Fibroblast of lung (primary cell): ENCODE measurements around the gene ZC3H7B. TPM values are rescaled to one million over a fixed set of nuclear protein-coding genes. Genes with fewer than 3 reads are reported as not detected.
A peak's percentile ranks its signal among the peaks of the same experiment; 100 is the strongest.

Experiments used
- DNase-seq, 2 donors: peaks; one replicate each; pipeline versions ENCODE4 v3.0.0 to v3.0.0-alpha.2; 2010; ENCODE audit warnings: low read depth in 2 of 2
- H2AFZ ChIP-seq: 2 replicates; pipeline ENCODE4 v1.5.1; 2012; ENCODE audit warnings: low read length, control low read depth, inconsistent platforms
- H3K27ac ChIP-seq: 2 replicates; pipeline ENCODE4 v1.5.1; 2011; ENCODE audit warnings: low read length, control low read depth; ENCODE audit not compliant: insufficient read depth
- H3K27me3 ChIP-seq: 2 replicates; pipeline ENCODE4 v1.5.1; 2011; ENCODE audit warnings: mild to moderate bottlenecking, low read length; ENCODE audit not compliant: control insufficient read depth, insufficient read depth
- H3K36me3 ChIP-seq: 2 replicates; pipeline ENCODE4 v1.5.1; 2011; ENCODE audit warnings: low read length; ENCODE audit not compliant: control insufficient read depth, insufficient read depth
- H3K4me1 ChIP-seq: 2 replicates; pipeline ENCODE4 v1.5.1; 2011; ENCODE audit warnings: low read length; ENCODE audit not compliant: control insufficient read depth, insufficient read depth; ENCODE audit errors: extremely low read depth
- H3K4me2 ChIP-seq: 2 replicates; pipeline ENCODE4 v1.5.1; 2011; ENCODE audit warnings: low read length, control low read depth; ENCODE audit not compliant: insufficient read depth; ENCODE audit errors: extremely low read depth
- H3K4me3 ChIP-seq, 4 experiments: fragments of 200-600 bp in 1 of 4; sonication (generic) in 1 of 4; replicated peaks in 1 of 4; 2 replicates each; pipeline ENCODE4 v1.5.1; 2011 to 2016; ENCODE audit warnings: low read length in 4 of 4, low read depth in 3 of 4, mild to moderate bottlenecking in 3 of 4, control low read depth in 2 of 4, inconsistent platforms in 1 of 4, mixed read lengths in 1 of 4; ENCODE audit not compliant: insufficient read depth in 1 of 4; ENCODE audit errors: control extremely low read depth in 1 of 4
- H3K79me2 ChIP-seq: 2 replicates; pipeline ENCODE4 v1.5.1; 2012; ENCODE audit warnings: mild to moderate bottlenecking, low read length, inconsistent platforms; ENCODE audit not compliant: control insufficient read depth, insufficient read depth
- H3K9ac ChIP-seq: 2 replicates; pipeline ENCODE4 v1.5.1; 2011; ENCODE audit warnings: mild to moderate bottlenecking, low read length, control low read depth; ENCODE audit not compliant: insufficient read depth
- H3K9me3 ChIP-seq: 2 replicates; pipeline ENCODE4 v1.5.1; 2012; ENCODE audit warnings: low read depth, low read length; ENCODE audit not compliant: control insufficient read depth, insufficient read depth
- H4K20me1 ChIP-seq: 2 replicates; pipeline ENCODE4 v1.5.1; 2011; ENCODE audit warnings: low read length; ENCODE audit not compliant: control insufficient read depth, insufficient read depth; ENCODE audit errors: extremely low read depth
- CTCF ChIP-seq, 2 donors: IDR thresholded peaks in 1 of 2; conservative IDR thresholded peaks in 1 of 2; 1 replicate in 1 of 2; 2 replicates in 1 of 2; pipeline ENCODE4 v1.5.1; 2011 to 2012; ENCODE audit warnings: low read length in 2 of 2, control low read depth in 1 of 2, inconsistent platforms in 1 of 2, low read depth in 1 of 2, mild to moderate bottlenecking in 1 of 2
- EZH2 ChIP-seq: IDR thresholded peaks from 2 replicates; pipeline ENCODE4 v1.5.1; 2012; ENCODE audit warnings: low read length, control low read depth, mild to moderate bottlenecking; ENCODE audit errors: missing control alignments
- polyA plus RNA-seq, 2 donors: library from polyadenylated mRNA; depleted of rRNA in 1 of 2; stranded (reverse) in 1 of 2; unstranded in 1 of 2; fragments of >200 nt; gene quantifications; 2 replicates each; pipeline ENCODE4 v1.2.1, GENCODE V29; 2011 to 2012; ENCODE audit warnings: missing spikeins in 1 of 2
- total RNA-seq: library from RNA; depleted of rRNA; stranded (reverse); fragments of >200 nt; gene quantifications from 2 replicates; pipeline ENCODE4 v1.2.1, GENCODE V29; 2014

The ZC3H7B gene
- total and polyA plus RNA-seq, 2 donors (not counting 1 experiment from before 2014, with no cell fraction given) = 30.6 to 64.4 TPM

GRCh38 chr22:41334215-41334614 is 32.9 kb downstream of the ZC3H7B start:
- Histone ChIP-seq H3K27me3 (no peaks in the 10 kb centered on the region), H3K9ac (no peak overlapping the region), H3K36me3 (peaks cover 35% of the 10 kb centered on the region), H3K4me3 (no peak overlapping the region), H2AFZ (no peak overlapping the region), H3K4me1 (no peaks in the 10 kb centered on the region), H3K4me2 (no peak overlapping the region), H3K27ac (no peak overlapping the region), H3K9me3 (no peaks in the 10 kb centered on the region), H3K79me2 (no peaks in the 10 kb centered on the region), H4K20me1 (no peaks in the 10 kb centered on the region)
- TF ChIP-seq CTCF (conservative IDR thresholded peaks at IDR 0.05 in 1 of 2, IDR thresholded peaks at IDR 0.05 in 1 of 2; ENCODE audit: low read depth in 1 of 2, low read length in 2 of 2) (no peak), EZH2 (no peak)
- no peak for DNase-seq

GRCh38 chr22:41334951-41335635 is 33.8 kb downstream of the ZC3H7B start:
- H3K36me3 ChIP-seq = peaks cover 36% of the 10 kb centered on the region

GRCh38 chr22:41338614-41339212 is 37.4 kb downstream of the ZC3H7B start:
- no peak overlapping the region for H3K9ac ChIP-seq
- no peaks in the 10 kb centered on the region for H3K27me3 ChIP-seq
- no peak for TF ChIP-seq CTCF (conservative IDR thresholded peaks at IDR 0.05 in 1 of 2, IDR thresholded peaks at IDR 0.05 in 1 of 2; ENCODE audit: low read depth in 1 of 2, low read length in 2 of 2)
- H3K79me2 ChIP-seq = no peaks in the 10 kb centered on the region
- no peak overlapping the region for H3K4me2 ChIP-seq
- no peak overlapping the region for H2AFZ ChIP-seq
- H3K27ac ChIP-seq = no peak overlapping the region
- H3K36me3 ChIP-seq = peaks cover 35% of the 10 kb centered on the region
- no peak overlapping the region for H3K4me3 ChIP-seq
- no peaks in the 10 kb centered on the region for H3K9me3 ChIP-seq
- peak in 1 of 2 donors; percentile 12 for DNase-seq
- no peaks in the 10 kb centered on the region for H4K20me1 ChIP-seq
- no peaks in the 10 kb centered on the region for H3K4me1 ChIP-seq

More at GRCh38 chr22:41334951-41335635, 33.8 kb downstream of the ZC3H7B start:
- Histone ChIP-seq H3K4me1 (no peaks in the 10 kb centered on the region), H3K9me3 (no peaks in the 10 kb centered on the region), H3K27ac (no peak overlapping the region), H3K27me3 (no peaks in the 10 kb centered on the region), H3K79me2 (no peaks in the 10 kb centered on the region), H3K9ac (no peak overlapping the region), H4K20me1 (no peaks in the 10 kb centered on the region), H3K4me2 (no peak overlapping the region), H3K4me3 (no peak overlapping the region), H2AFZ (no peak overlapping the region)
- no peak for DNase-seq
- TF ChIP-seq CTCF (conservative IDR thresholded peaks at IDR 0.05 in 1 of 2, IDR thresholded peaks at IDR 0.05 in 1 of 2; ENCODE audit: low read depth in 1 of 2, low read length in 2 of 2) (no peak), EZH2 (no peak)
